Mucosa of stomach (tissue), 1 donor: ENCODE data around the gene PEAR1.

ENCODE experiments used
- H3K27me3 ChIP-seq: one replicate; pipeline ENCODE4 v1.7.0; 2013; ENCODE audit warnings: mild to moderate bottlenecking, low read length; ENCODE audit not compliant: control insufficient read depth, insufficient read depth
- H3K36me3 ChIP-seq: one replicate; pipeline ENCODE4 v1.7.0; 2013; ENCODE audit warnings: low read length; ENCODE audit not compliant: control insufficient read depth, insufficient read depth
- H3K4me1 ChIP-seq: one replicate; pipeline ENCODE4 v1.7.0; 2013; ENCODE audit warnings: mild to moderate bottlenecking, low read length; ENCODE audit not compliant: control insufficient read depth, insufficient read depth
- H3K4me3 ChIP-seq: one replicate; pipeline ENCODE4 v1.7.0; 2013; ENCODE audit warnings: low read length
- H3K9ac ChIP-seq: one replicate; pipeline ENCODE4 v1.7.0; 2013; ENCODE audit warnings: mild to moderate bottlenecking, low read length, moderate library complexity
- H3K9me3 ChIP-seq: one replicate; pipeline ENCODE4 v1.7.0; 2013; ENCODE audit warnings: mild to moderate bottlenecking, low read length, moderate library complexity; ENCODE audit not compliant: control insufficient read depth
- donor health status: Pancreatic carcinoma.

The PEAR1 gene

DNA sequence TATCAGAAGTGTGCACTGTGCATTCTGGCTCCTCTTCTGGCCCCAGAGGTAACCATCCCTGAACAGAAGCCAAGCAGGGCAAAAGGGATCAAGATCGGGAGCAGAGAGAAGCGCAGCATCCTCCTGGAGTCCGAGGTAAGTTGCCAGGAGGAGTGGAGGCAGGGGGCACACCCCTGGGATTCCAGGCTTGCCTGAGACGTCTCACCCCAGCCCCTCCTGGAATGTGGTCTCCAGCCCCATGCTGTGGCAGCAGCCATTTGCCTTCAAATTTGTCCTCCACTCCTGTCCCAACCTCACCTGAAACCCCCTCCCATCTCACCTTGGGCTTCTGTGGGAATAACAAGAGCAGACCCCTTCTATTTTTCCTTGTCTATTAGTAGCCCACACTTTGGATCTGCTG, 37.0 kb downstream of the PEAR1 start:
- Histone ChIP-seq H3K9ac (no peak overlapping the region), H3K36me3 (peaks cover 4% of the 10 kb centered on the region), H3K4me3 (no peak overlapping the region), H3K27me3 (peaks cover 45% of the 10 kb centered on the region), H3K4me1 (peaks cover 14% of the 10 kb centered on the region), H3K9me3 (no peaks in the 10 kb centered on the region)

GRCh38 chr1:156931211-156931952, 37.9 kb downstream of the PEAR1 start:
- H3K9ac ChIP-seq = peak overlapping the region; percentile 3
- peaks cover 38% of the 10 kb centered on the region for H3K27me3 ChIP-seq
- H3K36me3 ChIP-seq = peaks cover 4% of the 10 kb centered on the region
- H3K4me1 ChIP-seq = peaks cover 14% of the 10 kb centered on the region
- H3K4me3 ChIP-seq = no peak overlapping the region
- no peaks in the 10 kb centered on the region for H3K9me3 ChIP-seq

GRCh38 chr1:156931974-156932710, 38.6 kb downstream of the PEAR1 start:
- Histone ChIP-seq H3K4me1 (peaks cover 14% of the 10 kb centered on the region), H3K9me3 (no peaks in the 10 kb centered on the region), H3K4me3 (no peak overlapping the region), H3K27me3 (peaks cover 30% of the 10 kb centered on the region), H3K9ac (no peak overlapping the region), H3K36me3 (peaks cover 4% of the 10 kb centered on the region)

- H3K4me1 ChIP-seq = peaks cover 7% of the 10 kb centered on the region
- H3K27me3 ChIP-seq = peaks cover 20% of the 10 kb centered on the region
- peaks cover 4% of the 10 kb centered on the region for H3K36me3 ChIP-seq
- no peaks in the 10 kb centered on the region for H3K9me3 ChIP-seq
- no peak overlapping the region for H3K4me3 ChIP-seq
- H3K9ac ChIP-seq = no peak overlapping the region
These were observed 39.6 kb downstream of the PEAR1 start for GRCh38 chr1:156933136-156933535.

DNA sequence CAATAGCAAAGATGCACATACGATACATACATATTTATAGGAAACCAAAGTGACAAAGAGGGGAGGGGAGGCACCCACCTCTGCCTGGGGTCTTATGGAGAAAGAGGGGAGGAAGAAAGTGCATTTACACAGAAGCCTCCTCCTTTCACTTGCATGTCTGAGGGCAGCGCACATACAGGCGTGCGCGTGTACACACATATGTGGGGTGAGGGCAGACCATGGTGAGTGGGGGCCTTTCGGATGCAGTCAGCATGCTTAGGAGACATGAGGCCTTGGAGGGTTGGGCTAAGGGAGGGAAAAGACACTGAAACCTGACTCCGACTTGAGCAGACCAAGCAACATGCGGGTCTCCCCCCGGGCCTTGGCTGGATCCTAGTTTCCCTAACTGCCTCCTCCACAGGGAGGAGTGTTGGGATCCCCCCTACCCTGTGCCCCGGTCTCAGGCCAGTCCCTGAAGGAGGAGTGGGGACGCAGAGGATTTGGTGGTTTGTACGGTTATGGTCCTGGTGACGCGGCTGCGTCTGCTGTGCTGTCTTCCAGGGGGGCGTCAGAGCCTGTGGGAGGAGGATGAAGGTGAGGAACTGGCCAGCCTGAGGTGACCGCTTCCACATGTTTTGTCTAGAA, 42.1 kb downstream of the PEAR1 start:
- peaks cover 13% of the 10 kb centered on the region for H3K36me3 ChIP-seq
- H3K9me3 ChIP-seq = no peaks in the 10 kb centered on the region

GRCh38 chr1:156936191-156936590, 42.7 kb downstream of the PEAR1 start:
- Histone ChIP-seq H3K4me1 (peaks cover 4% of the 10 kb centered on the region), H3K4me3 (no peak overlapping the region), H3K27me3 (no peaks in the 10 kb centered on the region), H3K9me3 (no peaks in the 10 kb centered on the region), H3K36me3 (peaks cover 13% of the 10 kb centered on the region), H3K9ac (no peak overlapping the region)

More for the DNA sequence above, 42.1 kb downstream of the PEAR1 start:
- H3K4me1 ChIP-seq = peaks cover 7% of the 10 kb centered on the region
- no peak overlapping the region for H3K9ac ChIP-seq
- no peak overlapping the region for H3K4me3 ChIP-seq
- H3K27me3 ChIP-seq = no peaks in the 10 kb centered on the region

DNA sequence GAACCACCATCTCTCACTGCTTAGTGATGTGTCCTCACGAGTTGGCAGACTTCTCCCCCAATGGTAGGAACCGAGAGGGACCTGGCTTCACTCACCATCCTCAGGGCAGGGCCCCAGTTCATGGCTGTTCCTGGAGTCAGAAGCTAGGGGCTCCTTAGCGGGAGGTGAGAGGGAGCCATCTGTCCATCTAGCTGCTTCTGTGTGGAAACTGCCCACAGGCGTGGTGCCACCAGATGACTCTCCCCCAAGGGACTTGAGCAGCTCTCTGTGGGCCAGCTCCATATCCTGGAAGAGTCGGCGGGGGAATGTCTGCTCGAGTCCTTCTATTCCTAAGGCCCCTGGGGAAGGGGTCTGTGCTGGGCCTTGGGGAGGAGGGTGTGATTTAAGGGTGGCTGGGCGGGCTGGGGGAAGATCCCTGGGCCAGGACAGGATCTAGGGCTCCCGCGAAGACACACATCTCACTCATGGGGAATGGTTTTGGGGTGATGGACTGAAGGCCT, 43.3 kb downstream of the PEAR1 start:
- H3K4me3 ChIP-seq = no peak overlapping the region
- peaks cover 13% of the 10 kb centered on the region for H3K36me3 ChIP-seq
- H3K4me1 ChIP-seq = no peaks in the 10 kb centered on the region
- H3K27me3 ChIP-seq = no peaks in the 10 kb centered on the region
- H3K9me3 ChIP-seq = no peaks in the 10 kb centered on the region
- no peak overlapping the region for H3K9ac ChIP-seq

DNA sequence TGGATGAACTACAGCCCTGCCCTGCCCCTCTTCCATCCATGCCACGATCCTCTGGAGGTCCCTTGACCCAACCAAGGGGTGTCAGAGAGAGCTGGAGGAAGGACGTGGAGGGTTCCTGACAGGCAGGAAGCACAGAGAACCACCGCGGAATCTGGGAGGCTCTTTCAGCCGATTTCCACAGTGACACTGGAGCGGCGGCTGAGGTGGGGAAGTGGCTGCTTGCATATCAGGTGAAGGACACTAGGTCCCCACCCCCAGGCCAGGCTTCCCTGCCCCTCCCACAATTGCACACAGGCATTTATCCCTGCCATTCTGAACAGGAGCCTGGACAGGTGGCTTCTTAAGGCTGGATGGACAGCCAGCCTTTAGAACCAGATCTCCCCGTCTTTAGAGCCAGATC, 44.4 kb downstream of the PEAR1 start:
- H3K27me3 ChIP-seq = no peaks in the 10 kb centered on the region
- no peak overlapping the region for H3K4me3 ChIP-seq
- H3K36me3 ChIP-seq = peaks cover 18% of the 10 kb centered on the region
- H3K9ac ChIP-seq = no peak overlapping the region
- H3K9me3 ChIP-seq = no peaks in the 10 kb centered on the region
- no peaks in the 10 kb centered on the region for H3K4me1 ChIP-seq

GRCh38 chr1:156938813-156939212, 45.3 kb downstream of the PEAR1 start:
- Histone ChIP-seq H3K4me3 (no peak overlapping the region), H3K9me3 (no peaks in the 10 kb centered on the region), H3K36me3 (peaks cover 18% of the 10 kb centered on the region), H3K27me3 (no peaks in the 10 kb centered on the region), H3K4me1 (no peaks in the 10 kb centered on the region), H3K9ac (no peak overlapping the region)

DNA sequence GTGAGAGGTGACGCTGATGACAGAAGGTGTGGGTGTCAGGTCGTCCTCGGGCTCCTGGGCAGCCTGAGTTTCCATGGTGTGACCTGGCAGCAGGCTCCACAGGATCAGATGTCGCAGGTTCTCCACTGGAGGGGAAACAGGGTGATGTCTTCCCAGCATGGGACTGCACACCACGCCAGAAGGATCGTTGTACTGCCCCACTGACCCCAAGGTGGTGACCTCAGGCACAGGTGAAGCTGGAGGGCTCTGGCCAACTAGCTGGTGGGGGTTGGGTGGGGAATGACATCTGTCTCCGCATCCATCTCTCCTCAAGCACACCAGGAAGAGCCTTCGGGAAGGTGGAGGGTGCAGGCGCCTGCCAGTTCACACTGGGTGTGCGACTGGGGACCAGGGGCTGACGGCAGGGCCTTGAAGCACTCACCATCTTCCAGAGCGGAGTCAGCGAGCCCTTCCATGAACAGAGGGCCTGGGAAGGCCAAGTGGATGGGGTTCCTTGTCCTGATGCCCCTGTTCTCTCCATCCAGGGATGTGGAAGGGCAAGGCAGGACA, 46.3 kb downstream of the PEAR1 start:
- H3K36me3 ChIP-seq = peaks cover 21% of the 10 kb centered on the region

DNA sequence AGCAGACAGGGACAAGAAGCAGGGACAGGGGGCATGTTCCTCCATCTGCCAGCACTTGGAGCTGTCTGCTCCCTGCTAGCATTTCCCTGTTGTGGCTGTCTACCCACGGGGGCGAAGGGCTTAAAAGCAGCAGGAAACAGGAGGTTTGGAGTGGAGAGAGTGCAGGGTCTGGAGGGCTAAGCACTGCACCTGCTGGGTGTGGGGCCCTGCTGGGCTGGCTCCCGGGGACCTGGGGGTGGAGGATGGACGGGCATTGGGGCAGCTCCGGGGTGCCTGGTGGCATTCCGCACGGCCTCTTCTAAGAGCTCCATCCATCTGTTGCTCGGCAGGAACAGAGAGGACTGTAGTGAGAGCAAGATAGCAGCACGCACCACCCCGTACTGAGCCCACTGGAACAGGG, 48.2 kb downstream of the PEAR1 start:
- Histone ChIP-seq H3K36me3 (peaks cover 24% of the 10 kb centered on the region), H3K27me3 (no peaks in the 10 kb centered on the region), H3K9ac (no peak overlapping the region), H3K9me3 (no peaks in the 10 kb centered on the region), H3K4me1 (no peaks in the 10 kb centered on the region), H3K4me3 (no peak overlapping the region)

More for the DNA sequence above, 46.3 kb downstream of the PEAR1 start:
- Histone ChIP-seq H3K9me3 (no peaks in the 10 kb centered on the region), H3K9ac (no peak overlapping the region), H3K27me3 (no peaks in the 10 kb centered on the region), H3K4me1 (no peaks in the 10 kb centered on the region), H3K4me3 (no peak overlapping the region)

- no peaks in the 10 kb centered on the region for H3K4me1 ChIP-seq
- no peaks in the 10 kb centered on the region for H3K9me3 ChIP-seq
- peaks cover 24% of the 10 kb centered on the region for H3K36me3 ChIP-seq
- no peaks in the 10 kb centered on the region for H3K27me3 ChIP-seq
- no peak overlapping the region for H3K4me3 ChIP-seq
- H3K9ac ChIP-seq = no peak overlapping the region
These were observed 48.7 kb downstream of the PEAR1 start for GRCh38 chr1:156942176-156942575.
